HuH-7 (cell line): ENCODE data around the gene VPS4B.
"Not testable (repeated sequence)": the region's sequence is repeated elsewhere in the genome, so short reads cannot be mapped to it uniquely, and the experiment has no call there.

Source experiments
- DNase-seq: peaks from one replicate; pipeline ENCODE4 v3.0.0; 2011; ENCODE audit warnings: low spot score

VPS4B gene

DNA sequence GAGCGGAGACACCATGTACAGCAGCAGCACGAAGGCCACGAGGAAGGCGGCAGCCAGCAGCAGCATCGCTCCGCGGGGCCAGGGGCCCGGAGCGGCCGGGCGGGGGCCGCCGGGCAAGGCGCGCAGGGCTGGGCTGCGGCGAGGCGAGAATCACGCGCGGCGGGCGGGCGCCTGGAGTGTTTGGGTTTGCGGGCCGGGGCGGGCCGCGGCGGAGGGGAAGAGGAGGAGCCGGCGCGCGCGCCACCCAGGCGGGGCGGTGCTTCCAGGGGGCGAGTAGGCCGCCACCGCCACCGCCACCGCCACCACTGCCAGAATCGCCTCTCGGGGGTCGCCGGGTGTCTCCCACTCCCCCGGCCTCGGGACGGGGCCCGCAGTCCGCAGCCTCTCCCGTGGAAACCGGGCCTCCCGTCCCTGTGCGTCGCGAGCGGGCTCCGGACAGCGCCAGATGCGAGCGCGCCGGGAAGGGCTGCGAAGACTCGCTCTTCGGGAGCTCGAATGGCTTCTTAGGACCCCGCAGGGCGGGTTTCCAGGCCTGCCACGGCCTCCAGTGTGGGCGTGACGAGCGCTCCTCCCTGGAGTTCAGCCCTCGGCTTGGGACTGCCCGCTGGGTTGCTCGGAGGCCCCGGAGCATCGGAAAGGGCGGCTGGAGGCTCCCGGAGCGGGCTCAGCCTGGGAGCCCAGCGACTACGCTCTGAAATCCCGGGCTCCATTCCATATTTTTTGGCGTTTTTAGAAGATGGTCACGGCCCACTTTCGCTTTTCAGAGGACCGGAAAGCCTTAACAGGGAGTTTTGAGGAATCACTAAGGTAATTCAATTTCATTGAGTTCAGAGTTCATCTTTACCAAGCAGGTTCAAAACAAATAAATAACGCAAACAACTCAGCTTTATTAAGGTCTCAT, 55.0 kb downstream of the VPS4B start, which contains the start of gene KDSR:
TSS of gene KDSR (minus strand) at position 154 of the 901 bp plus-strand sequence. CDS start at position 66, 88 bp downstream.
- peak; percentile 80 for DNase-seq

DNA sequence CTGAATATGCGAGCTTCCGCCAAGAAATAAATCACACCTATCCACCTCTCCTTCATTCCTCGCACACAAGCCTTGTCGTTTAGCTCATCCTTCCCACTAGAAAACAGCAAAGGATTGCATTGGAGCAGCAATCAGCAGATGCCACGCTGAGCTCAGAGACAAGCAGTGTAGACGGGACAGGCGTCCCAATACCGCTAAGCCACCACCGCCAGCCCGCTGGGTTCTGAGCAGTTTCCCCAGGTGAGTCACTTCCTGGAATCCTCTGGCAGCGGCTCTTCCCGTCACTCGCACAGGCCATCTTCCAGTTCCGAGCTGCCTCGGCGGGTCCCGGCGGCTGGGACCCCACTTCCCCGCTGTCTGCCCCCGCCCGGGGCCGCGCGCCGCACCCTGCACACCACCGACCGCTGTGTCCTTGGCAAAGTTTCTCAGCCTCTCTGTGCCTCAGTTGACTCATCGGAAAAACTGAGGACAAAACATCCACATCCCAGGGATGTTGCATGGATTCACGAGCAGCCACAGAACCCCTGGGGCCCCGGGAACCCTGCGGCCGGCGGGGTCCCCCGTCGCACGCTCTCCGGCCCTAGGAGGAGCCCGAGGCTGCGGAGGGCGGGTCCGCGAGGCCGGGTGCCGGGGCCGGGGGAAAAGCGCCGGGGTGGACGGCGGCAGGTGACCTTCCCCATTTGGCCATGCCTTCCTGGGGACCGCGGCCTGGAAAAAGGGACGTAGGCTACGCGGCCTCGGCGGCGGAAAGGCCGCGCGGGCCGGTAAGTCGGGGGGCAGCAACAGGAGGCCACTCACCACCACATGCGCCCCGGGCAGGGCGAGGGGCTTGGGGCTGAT, 55.8 kb downstream of the VPS4B start:
- peak; percentile 48 for DNase-seq

DNA sequence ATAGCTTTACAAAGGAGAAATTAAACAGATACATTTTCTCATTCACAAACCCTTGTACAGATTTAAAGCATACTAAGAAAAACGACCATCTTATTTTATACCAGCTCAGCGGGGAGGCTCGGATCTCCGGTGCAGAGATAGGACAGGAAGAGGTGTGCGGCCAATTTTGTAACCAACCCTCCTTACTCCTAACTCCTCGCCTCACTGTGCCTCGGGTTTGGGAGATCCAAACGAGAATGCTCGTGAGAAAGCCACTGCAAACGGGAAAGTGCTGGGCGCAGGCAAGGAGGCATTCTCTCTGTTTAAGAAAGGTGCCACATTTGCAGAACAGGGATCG, 56.4 kb downstream of the VPS4B start:
- no peak for DNase-seq

DNA sequence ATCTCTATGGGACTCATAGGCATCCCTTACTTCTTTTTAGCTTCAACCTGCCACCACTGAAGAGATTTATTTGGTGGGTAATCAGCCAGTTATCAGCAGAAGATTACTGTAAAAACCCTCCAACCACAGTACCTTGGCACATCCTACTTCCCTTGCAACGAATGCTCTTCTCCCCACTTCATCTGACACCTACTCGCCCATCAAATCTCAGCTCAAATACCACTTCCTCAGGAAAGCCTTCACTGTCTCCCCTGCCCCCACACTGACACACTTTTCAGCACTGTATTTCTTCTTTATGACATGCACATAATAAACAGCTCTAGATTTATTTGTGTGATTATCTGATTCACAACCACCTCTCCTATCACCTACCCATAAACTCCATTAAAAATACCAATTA, 58.3 kb downstream of the VPS4B start:
- no peak for DNase-seq

DNA sequence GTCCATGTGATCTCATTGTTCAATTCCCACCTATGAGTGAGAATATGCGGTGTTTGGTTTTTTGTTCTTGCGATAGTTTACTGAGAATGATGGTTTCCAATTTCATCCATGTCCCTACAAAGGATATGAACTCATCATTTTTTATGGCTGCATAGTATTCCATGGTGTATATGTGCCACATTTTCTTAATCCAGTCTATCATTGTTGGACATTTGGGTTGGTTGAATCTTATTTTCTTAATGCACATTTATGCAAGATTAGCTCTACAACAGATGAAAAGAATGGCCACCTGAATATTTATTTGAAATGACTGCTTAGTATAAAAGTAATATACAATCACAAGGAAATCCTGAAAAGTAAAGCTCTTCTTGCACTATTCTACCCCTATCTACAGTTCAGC, 58.9 kb downstream of the VPS4B start:
- DNase-seq: not testable (repeated sequence)

DNA sequence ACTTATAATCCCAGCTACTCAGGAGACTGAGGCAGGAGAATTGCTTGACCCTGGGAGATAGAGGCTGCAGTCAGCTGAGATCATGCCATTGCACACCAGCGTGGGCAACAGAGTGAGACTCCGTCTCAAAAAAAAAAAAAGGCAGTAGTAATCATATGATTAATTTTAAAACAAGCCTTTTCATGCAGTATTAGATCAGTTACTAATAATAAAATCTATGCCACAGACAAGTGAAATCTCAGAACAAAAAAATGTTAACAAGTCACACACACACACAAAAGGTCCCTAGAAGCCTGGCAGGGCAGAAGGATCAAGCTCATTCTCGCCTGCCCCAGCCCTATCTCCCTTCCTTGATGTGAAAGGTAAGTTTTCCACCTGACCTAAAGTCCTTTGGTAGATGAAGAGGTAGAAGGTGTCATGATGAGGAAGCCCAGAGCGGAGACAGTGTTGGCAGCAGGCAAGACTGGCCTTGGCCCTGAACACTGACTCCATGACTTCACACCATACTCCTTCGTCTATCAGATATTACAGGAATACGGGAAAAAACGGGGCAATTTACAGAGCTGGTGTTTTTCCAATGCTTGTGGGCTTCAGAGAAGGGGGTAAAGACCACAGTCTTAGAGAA, 65.9 kb downstream of the VPS4B start:
- DNase-seq: no peak

DNA sequence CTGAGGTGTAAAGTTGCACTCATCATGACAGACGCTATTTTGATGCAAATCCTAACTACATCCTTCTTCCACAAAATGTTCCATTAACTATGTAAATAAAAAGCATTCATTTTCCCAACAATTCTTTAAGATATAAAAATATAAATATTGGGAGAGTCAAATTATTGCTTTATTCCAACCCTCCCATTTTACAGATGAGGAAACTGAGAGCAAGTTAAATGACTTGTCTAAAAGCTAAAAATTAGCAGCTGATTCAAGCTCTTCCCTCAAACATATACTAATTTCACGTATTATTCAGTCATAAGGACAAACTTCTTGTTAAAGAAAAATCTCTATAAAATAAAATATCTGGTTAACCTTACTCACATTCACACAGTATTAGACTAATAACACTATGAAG, 72.0 kb downstream of the VPS4B start:
- DNase-seq: no peak

DNA sequence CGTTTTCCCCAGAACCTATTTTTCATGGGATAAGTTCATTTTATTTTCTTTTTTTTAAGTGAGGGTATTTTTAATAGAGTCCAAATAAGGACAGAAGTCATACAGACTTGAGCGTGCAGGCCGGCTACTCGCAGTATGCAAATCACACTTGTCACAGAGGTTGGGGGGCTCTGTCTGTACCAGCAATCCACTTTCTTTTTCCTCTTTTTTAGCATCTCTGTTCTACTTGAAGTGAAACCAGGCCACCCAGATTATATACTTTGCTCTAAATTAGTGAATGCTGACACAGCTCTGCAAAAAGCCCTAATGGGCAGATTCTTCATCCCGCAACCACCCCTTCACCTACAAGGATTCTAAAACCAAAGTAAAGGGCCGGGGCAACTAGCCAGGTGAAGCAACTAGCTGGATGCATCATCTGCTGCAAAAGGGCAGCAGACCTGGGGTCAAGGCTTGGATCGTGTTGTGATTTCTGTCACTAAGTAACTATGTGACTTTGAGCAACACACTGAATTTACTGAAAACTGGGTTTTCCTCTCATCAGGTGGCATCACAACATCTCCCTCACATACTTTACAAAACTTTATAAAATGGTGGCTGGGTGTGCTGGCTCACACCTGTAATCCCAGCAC, 73.7 kb downstream of the VPS4B start:
- no peak for DNase-seq

DNA sequence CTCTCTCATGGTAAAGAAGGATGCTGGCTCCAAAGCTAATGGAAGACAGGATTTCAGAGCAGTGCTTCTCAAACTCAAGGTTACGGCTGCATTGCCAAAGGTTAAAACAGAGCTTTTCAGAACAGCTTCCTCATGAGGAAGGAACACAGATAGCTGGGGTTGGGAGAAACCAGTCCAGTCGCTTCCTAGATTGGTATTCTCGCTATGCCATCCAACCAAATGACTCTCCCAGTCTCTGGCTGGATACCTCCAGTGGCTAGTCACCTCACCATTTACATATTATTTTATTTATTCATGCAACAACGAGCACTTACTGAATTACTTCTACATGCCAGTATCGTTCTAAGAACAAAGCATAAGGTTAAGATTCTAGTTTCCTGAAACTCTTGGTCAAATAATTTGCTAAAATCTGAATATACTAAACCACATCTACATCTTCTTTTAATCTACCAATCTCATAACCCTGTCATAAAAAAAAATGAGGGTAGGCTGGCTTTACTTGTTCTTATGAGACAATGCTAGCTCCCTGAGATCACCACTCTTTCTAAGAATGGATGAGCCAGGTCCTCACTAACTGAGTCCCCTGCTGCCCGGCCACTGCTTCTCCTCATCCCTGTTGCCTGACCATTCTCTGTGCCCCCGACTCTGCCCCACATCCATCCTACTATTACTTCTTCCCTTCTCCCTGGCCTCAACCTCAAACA, 75.6 kb downstream of the VPS4B start:
- no peak for DNase-seq

DNA sequence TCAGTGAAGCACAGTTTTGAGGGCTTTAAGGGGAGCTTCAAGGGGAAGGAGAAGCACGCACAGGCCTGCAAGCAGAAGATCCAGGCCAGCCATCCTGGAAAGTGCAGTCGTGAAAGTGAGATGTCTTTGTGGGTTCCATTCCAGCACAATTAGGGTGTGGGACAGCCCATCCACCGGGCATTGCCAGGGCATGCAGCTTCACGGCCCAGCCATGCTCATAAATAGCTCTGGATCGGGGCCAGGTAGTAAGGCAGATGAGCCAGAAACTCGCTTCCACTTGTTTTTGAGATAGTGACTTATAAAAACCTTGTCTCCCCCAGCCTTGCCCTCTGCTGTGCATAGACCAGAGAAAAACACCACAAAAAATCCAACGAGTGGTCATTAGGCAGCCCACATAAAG, 76.2 kb downstream of the VPS4B start:
- DNase-seq: no peak

DNA sequence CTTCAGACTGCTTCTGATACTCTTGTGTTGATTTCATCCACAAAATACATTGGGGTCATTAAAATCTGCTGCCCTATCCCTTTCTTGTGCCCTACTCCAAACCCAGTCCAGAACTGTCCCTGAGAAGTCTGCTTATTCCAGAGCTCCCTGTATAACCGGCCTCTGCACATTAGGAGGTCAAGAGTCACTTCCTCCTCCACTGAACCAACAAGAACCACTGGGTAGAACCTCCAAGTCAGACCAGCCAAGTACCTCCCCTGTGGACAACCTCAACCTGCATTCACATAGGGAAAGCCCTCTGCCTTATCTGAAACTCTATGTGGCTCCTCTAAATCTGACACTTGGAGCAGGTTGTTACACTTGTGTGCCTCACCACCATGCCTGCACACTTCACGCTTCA, 77.4 kb downstream of the VPS4B start:
- DNase-seq: no peak

DNA sequence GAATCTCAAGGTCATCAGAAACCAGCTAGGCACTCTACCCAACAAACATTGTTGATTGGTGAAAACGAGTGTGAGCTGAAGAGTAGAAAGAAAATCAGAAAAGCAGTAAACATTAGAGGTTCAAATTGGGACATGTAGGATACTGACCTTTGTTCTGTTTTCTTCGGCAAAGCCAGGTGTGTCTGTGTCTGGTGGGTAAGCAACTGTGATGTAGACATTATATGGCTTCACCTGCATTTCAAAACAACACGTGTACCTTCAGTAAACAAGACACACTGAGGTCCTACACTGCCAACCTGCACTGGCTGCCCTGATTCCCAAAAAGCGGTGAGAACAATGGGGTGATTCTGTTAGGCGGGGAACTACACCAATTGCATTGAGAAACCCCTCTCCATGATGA, 78.0 kb downstream of the VPS4B start:
- no peak for DNase-seq

DNA sequence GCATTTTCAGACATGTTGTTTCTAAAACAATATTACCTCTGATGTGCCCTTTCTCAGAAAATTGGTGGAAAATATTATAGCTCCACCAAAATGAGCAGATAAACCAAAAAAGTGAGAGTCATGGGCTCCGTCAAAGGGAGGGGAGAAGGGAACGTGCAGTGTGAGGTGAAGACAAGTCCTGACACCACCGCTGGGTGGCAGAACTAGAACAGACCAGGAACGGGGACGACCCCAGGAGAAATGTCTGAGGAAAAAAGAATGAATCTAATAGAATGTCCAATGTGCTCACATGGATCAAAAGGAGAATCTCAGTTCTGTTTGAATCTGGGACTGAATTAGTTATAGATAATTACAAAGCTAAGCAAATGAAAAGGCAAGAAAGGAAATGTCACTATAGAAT, 80.1 kb downstream of the VPS4B start:
- DNase-seq: peak; percentile 60

DNA sequence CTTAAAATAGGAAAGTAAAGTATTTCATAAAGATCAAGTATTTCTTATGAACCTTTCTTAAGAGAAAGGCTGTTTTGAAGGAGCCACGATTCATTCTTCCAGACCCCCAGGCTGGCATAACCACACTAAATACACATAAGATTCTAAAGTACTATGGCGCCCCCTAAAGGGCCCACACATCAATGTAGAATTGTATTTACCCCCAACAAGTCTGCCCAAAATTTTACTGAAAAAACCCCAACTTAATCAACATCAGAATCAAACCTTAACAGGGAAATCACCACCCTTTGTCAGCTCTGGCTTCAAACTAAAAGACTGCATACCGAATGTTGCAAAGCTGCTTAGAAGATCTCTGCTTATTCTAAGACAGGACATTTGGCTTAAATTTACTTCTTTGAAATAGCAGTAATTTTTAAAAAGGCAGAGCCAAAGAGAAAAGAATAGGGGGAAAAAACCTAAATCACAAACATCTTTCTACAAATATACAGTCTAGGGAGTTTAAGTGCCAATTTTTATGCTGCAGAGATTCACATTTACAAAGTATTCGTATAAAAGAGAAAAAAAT, 82.3 kb downstream of the VPS4B start:
- DNase-seq: no peak
